Measurements from ENCODE around the gene FMN2.

The FMN2 gene

DNA sequence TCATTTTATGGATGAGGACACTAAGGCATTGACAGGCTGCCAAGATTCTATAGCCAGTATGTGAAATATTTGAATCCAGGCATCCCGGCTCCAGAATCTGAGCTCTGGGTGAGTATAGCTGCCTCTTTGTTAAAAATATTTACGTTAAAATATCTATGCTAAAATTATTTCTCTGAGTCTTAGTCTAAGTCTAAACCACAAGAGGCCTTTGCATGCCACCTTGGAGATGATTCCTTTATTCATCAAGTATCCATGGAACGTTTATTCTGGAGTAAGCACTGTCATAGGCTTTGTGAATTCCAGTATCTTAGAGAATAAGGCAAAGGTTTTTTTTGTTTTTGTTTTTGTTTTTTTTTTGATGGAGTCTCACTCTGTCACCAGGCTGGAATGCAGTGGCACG is 403.9 kb downstream of the FMN2 start:
- no peak overlapping the region for H3K4me3 ChIP-seq (replicated peaks in 1 of 2; ENCODE audit: low read depth in 2 of 2, low read length in 2 of 2)
- DNase-seq (ENCODE audit: low read depth in 2 of 2) = no peak
- TF ChIP-seq, protein P1, sequence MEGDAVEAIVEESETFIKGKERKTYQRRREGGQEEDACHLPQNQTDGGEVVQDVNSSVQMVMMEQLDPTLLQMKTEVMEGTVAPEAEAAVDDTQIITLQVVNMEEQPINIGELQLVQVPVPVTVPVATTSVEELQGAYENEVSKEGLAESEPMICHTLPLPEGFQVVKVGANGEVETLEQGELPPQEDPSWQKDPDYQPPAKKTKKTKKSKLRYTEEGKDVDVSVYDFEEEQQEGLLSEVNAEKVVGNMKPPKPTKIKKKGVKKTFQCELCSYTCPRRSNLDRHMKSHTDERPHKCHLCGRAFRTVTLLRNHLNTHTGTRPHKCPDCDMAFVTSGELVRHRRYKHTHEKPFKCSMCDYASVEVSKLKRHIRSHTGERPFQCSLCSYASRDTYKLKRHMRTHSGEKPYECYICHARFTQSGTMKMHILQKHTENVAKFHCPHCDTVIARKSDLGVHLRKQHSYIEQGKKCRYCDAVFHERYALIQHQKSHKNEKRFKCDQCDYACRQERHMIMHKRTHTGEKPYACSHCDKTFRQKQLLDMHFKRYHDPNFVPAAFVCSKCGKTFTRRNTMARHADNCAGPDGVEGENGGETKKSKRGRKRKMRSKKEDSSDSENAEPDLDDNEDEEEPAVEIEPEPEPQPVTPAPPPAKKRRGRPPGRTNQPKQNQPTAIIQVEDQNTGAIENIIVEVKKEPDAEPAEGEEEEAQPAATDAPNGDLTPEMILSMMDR (IDR thresholded peaks at IDR 0.05; ENCODE audit: low read depth, low read length) = no peak

DNA sequence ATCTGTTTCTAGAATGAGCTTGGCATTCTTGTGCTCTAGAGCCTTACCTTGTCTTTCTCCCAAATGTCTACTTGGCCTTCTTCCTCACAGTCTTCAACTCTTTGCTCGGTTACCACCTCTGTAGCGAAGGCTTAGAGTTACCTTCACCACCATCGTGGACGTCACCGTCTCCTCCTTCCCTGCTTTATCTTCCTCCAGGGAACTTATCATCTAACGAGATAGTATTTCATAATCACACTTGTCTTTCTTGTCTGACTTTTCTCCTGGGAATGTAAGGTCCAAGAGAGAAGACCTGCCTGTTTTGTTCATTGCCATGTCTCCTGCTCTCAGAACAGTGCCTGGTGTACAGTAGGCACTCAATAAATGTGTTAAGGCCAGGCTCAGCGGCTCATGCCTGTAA is 404.7 kb downstream of the FMN2 start:
- TF ChIP-seq, protein P1 (IDR thresholded peaks at IDR 0.05; ENCODE audit: low read depth, low read length) = no peak
- no peak overlapping the region for H3K4me3 ChIP-seq (replicated peaks in 1 of 2; ENCODE audit: low read depth in 2 of 2, low read length in 2 of 2)
- DNase-seq (ENCODE audit: low read depth in 2 of 2) = no peak

DNA sequence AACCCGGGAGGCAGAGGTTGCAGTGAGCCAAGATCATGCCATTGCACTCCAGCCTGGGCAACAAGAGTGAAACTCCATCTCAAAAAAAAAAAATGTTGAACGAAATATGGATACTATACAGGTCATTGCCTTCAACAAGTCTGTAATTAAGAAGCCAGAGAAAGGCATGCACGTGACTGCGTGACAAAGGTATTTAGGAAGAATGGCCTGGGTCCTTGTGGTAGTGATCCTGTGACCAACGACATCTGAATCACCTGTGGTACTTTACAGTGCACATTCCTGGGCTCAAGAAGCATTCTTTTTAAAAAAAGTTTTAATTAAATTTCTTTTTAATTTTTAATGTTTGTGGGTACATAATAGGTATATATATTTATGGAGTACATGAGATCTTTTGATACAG is 405.3 kb downstream of the FMN2 start:
- no peak for DNase-seq (ENCODE audit: low read depth in 2 of 2)
- H3K4me3 ChIP-seq (replicated peaks in 1 of 2; ENCODE audit: low read depth in 2 of 2, low read length in 2 of 2) = no peak overlapping the region
- TF ChIP-seq, protein P1 (IDR thresholded peaks at IDR 0.05; ENCODE audit: low read depth, low read length) = no peak

DNA sequence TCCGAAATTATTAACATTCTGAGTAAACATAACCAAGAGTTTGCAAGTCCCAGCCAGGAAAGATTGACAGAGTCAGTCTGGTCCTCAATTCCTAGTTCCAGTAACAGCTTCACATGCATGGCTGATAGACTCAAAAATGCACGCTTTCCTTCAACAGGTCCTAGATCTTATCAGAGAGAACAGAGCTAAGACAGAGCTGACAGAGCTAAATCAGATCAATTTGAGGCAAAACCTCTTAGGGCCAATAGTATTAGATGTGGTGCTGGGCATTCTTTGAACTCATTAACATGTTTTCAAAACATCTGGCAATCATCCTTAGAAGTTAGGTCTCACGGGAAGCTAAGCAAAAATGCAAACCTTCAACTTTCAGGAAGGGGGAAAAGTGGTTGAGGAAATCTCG is 406.2 kb downstream of the FMN2 start:
- no peak overlapping the region for H3K4me3 ChIP-seq (replicated peaks in 1 of 2; ENCODE audit: low read depth in 2 of 2, low read length in 2 of 2)
- TF ChIP-seq, protein P1 (IDR thresholded peaks at IDR 0.05; ENCODE audit: low read depth, low read length) = no peak
- no peak for DNase-seq (ENCODE audit: low read depth in 2 of 2)

DNA sequence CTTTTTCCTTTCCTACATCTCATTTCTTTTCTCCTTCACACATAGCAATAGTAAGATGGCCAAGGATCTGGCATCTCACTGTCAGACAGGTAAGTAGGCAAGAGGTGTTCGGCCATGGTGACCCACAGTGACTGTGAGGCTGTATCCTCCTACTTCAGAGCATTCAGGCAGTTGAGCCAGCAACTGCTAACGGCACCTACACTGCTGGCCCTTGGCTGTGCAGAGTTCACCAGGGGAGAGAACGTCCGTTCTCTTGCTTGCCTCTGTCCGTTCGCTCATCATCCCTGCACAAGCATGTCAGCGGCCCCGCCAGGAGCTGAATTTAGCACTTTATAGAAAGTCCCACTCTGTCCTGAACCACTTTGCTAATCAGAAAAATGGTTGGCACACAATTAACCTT is 406.7 kb downstream of the FMN2 start:
- no peak overlapping the region for H3K4me3 ChIP-seq (replicated peaks in 1 of 2; ENCODE audit: low read depth in 2 of 2, low read length in 2 of 2)
- no peak for DNase-seq (ENCODE audit: low read depth in 2 of 2)
- TF ChIP-seq, protein P1 (IDR thresholded peaks at IDR 0.05; ENCODE audit: low read depth, low read length) = no peak

DNA sequence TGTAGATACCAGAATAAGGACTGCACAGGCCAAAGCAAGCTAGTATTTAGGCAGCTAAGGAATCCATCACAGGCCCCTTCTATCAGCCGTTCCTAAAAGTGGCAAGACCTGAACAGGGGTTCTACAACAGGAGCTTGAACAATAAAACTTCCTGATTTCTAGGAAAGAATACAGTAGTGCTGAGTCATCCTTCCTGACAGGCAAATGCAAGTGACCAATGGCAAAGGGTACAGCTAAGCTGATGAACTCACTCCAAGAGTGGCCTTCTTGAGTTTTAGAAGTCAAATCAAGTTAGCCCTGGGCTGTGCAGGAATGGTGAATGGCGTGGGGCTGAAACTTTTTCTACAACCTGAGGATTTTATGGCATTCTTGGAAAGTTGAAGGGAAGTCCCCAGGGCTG is 407.3 kb downstream of the FMN2 start:
- TF ChIP-seq, protein P1 (IDR thresholded peaks at IDR 0.05; ENCODE audit: low read depth, low read length) = no peak
- H3K4me3 ChIP-seq (replicated peaks in 1 of 2; ENCODE audit: low read depth in 2 of 2, low read length in 2 of 2) = no peak overlapping the region
- DNase-seq (ENCODE audit: low read depth in 2 of 2) = peak; percentile 31 to 57

DNA sequence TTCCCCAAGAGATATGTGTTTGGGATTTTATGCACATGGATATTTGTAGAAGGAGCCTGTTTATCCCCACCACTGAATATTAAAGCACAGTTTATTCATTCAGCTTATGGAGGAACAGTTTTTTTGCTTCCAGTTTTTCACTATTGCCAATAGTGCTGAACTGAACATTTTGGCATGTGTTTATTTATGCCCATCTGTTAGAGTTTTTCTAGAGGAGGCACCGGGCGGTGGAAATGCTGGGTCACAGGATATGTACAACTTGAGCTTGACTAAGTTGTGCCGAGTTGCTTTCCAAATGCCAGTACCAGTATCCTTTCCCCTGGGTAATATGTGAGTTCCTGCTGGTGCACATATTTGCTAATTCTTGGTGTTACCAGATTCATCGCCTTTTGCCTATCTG is 409.0 kb downstream of the FMN2 start:
- TF ChIP-seq, protein P1 (IDR thresholded peaks at IDR 0.05; ENCODE audit: low read depth, low read length) = no peak
- no peak overlapping the region for H3K4me3 ChIP-seq (replicated peaks in 1 of 2; ENCODE audit: low read depth in 2 of 2, low read length in 2 of 2)
- DNase-seq (ENCODE audit: low read depth in 2 of 2) = no peak

Data from cardiac fibroblast (primary cell).